Measurements from ENCODE around the gene PNPLA6.

- TF ChIP-seq CREB1 (IDR thresholded peaks at IDR 0.05; ENCODE audit: low read depth) = no peak
- no peak for TF ChIP-seq TARDBP (IDR thresholded peaks at IDR 0.05; ENCODE audit: borderline replicate concordance)
- TF ChIP-seq, protein P1, sequence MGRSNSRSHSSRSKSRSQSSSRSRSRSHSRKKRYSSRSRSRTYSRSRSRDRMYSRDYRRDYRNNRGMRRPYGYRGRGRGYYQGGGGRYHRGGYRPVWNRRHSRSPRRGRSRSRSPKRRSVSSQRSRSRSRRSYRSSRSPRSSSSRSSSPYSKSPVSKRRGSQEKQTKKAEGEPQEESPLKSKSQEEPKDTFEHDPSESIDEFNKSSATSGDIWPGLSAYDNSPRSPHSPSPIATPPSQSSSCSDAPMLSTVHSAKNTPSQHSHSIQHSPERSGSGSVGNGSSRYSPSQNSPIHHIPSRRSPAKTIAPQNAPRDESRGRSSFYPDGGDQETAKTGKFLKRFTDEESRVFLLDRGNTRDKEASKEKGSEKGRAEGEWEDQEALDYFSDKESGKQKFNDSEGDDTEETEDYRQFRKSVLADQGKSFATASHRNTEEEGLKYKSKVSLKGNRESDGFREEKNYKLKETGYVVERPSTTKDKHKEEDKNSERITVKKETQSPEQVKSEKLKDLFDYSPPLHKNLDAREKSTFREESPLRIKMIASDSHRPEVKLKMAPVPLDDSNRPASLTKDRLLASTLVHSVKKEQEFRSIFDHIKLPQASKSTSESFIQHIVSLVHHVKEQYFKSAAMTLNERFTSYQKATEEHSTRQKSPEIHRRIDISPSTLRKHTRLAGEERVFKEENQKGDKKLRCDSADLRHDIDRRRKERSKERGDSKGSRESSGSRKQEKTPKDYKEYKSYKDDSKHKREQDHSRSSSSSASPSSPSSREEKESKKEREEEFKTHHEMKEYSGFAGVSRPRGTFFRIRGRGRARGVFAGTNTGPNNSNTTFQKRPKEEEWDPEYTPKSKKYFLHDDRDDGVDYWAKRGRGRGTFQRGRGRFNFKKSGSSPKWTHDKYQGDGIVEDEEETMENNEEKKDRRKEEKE (IDR thresholded peaks at IDR 0.05) = no peak
- TF ChIP-seq CTCF (IDR thresholded peaks at IDR 0.05 in 2 of 3, conservative IDR thresholded peaks at IDR 0.05 in 1 of 3; ENCODE audit: control insufficient read depth in 2 of 3, extremely low read depth in 1 of 3, insufficient read depth in 1 of 3, low read depth in 3 of 3, low read length in 3 of 3) = no peak
- TF ChIP-seq MAX (IDR thresholded peaks at IDR 0.05; ENCODE audit: low read depth, low read length) = no peak
- no peak for TF ChIP-seq KDM1A (IDR thresholded peaks at IDR 0.05; ENCODE audit: borderline replicate concordance)
- TF ChIP-seq EZH2 (IDR thresholded peaks at IDR 0.05; ENCODE audit: borderline replicate concordance, control insufficient read depth, low read depth, low read length) = no peak
Observed at GRCh38 chr19:7564866-7565265, 29.3 kb downstream of the PNPLA6 start.

Data from GM12878 (cell line).